ENCODE measurements around the gene C7orf25.

DNA sequence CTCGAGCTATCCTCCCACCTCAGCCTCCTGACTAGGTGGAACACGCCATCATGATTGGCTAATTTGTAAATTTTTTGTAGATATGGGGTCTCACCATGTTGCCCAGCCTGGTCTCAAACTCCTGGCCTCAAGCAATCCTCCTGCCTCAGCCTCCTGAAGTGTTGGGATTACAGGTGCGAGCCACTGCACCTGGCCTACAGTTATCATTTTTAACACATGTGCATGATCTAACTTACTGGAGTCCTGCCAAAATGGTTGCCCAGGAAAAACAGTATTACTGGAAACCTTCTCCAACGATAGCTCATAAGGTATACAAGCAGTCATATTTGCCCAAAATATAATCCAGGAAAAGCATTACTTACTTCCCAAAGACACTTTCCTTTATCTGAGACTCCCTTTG is 40.5 kb upstream of the C7orf25 start:
- TF ChIP-seq, protein P1, sequence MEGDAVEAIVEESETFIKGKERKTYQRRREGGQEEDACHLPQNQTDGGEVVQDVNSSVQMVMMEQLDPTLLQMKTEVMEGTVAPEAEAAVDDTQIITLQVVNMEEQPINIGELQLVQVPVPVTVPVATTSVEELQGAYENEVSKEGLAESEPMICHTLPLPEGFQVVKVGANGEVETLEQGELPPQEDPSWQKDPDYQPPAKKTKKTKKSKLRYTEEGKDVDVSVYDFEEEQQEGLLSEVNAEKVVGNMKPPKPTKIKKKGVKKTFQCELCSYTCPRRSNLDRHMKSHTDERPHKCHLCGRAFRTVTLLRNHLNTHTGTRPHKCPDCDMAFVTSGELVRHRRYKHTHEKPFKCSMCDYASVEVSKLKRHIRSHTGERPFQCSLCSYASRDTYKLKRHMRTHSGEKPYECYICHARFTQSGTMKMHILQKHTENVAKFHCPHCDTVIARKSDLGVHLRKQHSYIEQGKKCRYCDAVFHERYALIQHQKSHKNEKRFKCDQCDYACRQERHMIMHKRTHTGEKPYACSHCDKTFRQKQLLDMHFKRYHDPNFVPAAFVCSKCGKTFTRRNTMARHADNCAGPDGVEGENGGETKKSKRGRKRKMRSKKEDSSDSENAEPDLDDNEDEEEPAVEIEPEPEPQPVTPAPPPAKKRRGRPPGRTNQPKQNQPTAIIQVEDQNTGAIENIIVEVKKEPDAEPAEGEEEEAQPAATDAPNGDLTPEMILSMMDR (conservative IDR thresholded peaks at IDR 0.05 in 1 of 2, IDR thresholded peaks at IDR 0.05 in 1 of 2; ENCODE audit: low read depth in 1 of 2, low read length in 2 of 2): no peak
- TF ChIP-seq EZH2 (IDR thresholded peaks at IDR 0.05; ENCODE audit: low read length, missing control alignments): no peak
